ENCODE results near the gene SMAD2. TPM values are rescaled to one million over a fixed set of nuclear protein-coding genes. Genes with fewer than 3 reads are reported as not detected.
A peak's percentile ranks its signal among the peaks of the same experiment; 100 is the strongest.

The SMAD2 gene
- total RNA-seq, 6 experiments from 2014 or later = 31.2 to 46.1 (median 36.0) TPM

GRCh38 chr18:47930931-47931717, 665 bp upstream of the SMAD2 start:
- Histone ChIP-seq H3K36me3 (no peaks in the 10 kb centered on the region), H3K4me3 (peak overlapping the region; percentile 59 to 87 (median 80)), H3K27ac (peak overlapping the region; percentile 90 to 97 (median 96)), H3K27me3 (no peaks in the 10 kb centered on the region), H3K4me1 (peaks cover 0 to 21% (median 9%) of the 10 kb centered on the region in 4 donors), H3K9me3 (no peaks in the 10 kb centered on the region)
- 4% methylated on average over 17 of the region's 107 CpGs for WGBS (ENCODE audit: insufficient coverage, low coverage, low lambda C conversion rate, missing lambda C conversion rate)
- intact Hi-C loops (cut with DNase I) = no loop called here
- ATAC-seq (peak; percentile 84 to 91 (median 89)), DNase-seq (peak; percentile 98)
- TF ChIP-seq POLR2A (IDR thresholded peaks at IDR 0.05) = peak; percentile 69
- TF ChIP-seq CTCF (IDR thresholded peaks at IDR 0.05) = no peak

GRCh38 chr18:47929681-47930198, 719 bp downstream of the SMAD2 start:
- Histone ChIP-seq H3K4me1 (peaks cover 0 to 21% (median 9%) of the 10 kb centered on the region in 4 donors), H3K27ac (peak overlapping the region; percentile 89 to 97 (median 90)), H3K36me3 (no peaks in the 10 kb centered on the region), H3K27me3 (no peaks in the 10 kb centered on the region), H3K9me3 (no peaks in the 10 kb centered on the region), H3K4me3 (peak overlapping the region; percentile 79 to 87 (median 83))
- ATAC-seq (peak; percentile 5 to 37 (median 12)), DNase-seq (no peak)
- under 1% methylated on average over 10 of the region's 19 CpGs for WGBS (ENCODE audit: insufficient coverage, low coverage, low lambda C conversion rate, missing lambda C conversion rate)
- intact Hi-C loops (cut with DNase I) = no loop called here
- no peak for TF ChIP-seq CTCF (IDR thresholded peaks at IDR 0.05)
- peak; percentile 16 for TF ChIP-seq POLR2A (IDR thresholded peaks at IDR 0.05)

- no peak for TF ChIP-seq POLR2A (IDR thresholded peaks at IDR 0.05)
- no peak for TF ChIP-seq CTCF (IDR thresholded peaks at IDR 0.05)
- Histone ChIP-seq H3K27me3 (no peaks in the 10 kb centered on the region), H3K4me3 (peak overlapping the region in 1 of 3 donors; percentile 79), H3K27ac (no peak overlapping the region), H3K9me3 (no peaks in the 10 kb centered on the region), H3K4me1 (peaks cover 0 to 21% (median 9%) of the 10 kb centered on the region in 4 donors), H3K36me3 (no peaks in the 10 kb centered on the region)
- DNase-seq (no peak), ATAC-seq (no peak)
- 33% methylated on average over 3 of the region's 3 CpGs for WGBS (ENCODE audit: insufficient coverage, low coverage, low lambda C conversion rate, missing lambda C conversion rate)
- intact Hi-C loops (cut with DNase I) = no loop called here
Observed at GRCh38 chr18:47928466-47928865, 2.0 kb downstream of the SMAD2 start.

GRCh38 chr18:47926101-47926850, 4.2 kb downstream of the SMAD2 start:
- intact Hi-C loops (cut with DNase I) = no loop called here

More at GRCh38 chr18:47926101-47926850, 4.2 kb downstream of the SMAD2 start:
- TF ChIP-seq POLR2A (IDR thresholded peaks at IDR 0.05) (no peak), CTCF (IDR thresholded peaks at IDR 0.05) (no peak)
- H3K4me3 ChIP-seq = no peak overlapping the region
- no peak for ATAC-seq
- H3K9me3 ChIP-seq = no peaks in the 10 kb centered on the region
- H3K4me1 ChIP-seq = peaks cover 0 to 19% (median 8%) of the 10 kb centered on the region in 4 donors
- H3K27me3 ChIP-seq = no peaks in the 10 kb centered on the region
- no peaks in the 10 kb centered on the region for H3K36me3 ChIP-seq
- WGBS (ENCODE audit: insufficient coverage, low coverage, low lambda C conversion rate, missing lambda C conversion rate) = 70% methylated on average over 2 of the region's 2 CpGs
- no peak for DNase-seq
- H3K27ac ChIP-seq = no peak overlapping the region

Measured in right lobe of liver (tissue), 6 donors.